GM12878 (cell line): ENCODE measurements around the gene RPL37. TPM values are rescaled to one million over a fixed set of nuclear protein-coding genes. Genes with fewer than 3 reads are reported as not detected.

ENCODE experiments used
- ATAC-seq: fragments of 200-7000 bp; cut with Tn5 transposase; 3 replicates; pipeline ENCODE4 v1.9.1; 2020; ENCODE audit warnings: mild to moderate bottlenecking, moderate library complexity
- BruUV-seq: library from RNA; stranded (reverse); fragments of 400-500 nt; replicated peaks from 2 replicates; lab custom pipeline; 2021; lab: Mats Ljungman, UMichigan
- CTCF ChIA-PET: fragments of 300-600 bp; sonication (Branson Sonifier 250); formaldehyde crosslinking; extraction: SDS; loops from one replicate; lab custom pipeline; 2021; ENCODE audit warnings: inconsistent platforms; lab: Yijun Ruan, JAX
- POLR2A ChIA-PET: fragments of 350-600 bp; formaldehyde crosslinking; extraction: SDS; loops from one replicate; lab custom pipeline; 2021; ENCODE audit warnings: inconsistent platforms; lab: Charles Lee
- RAD21 ChIA-PET: fragments of 300-600 bp; sonication (Branson Sonifier 250); formaldehyde crosslinking; loops from one replicate; lab custom pipeline; 2023; ENCODE audit warnings: antibody characterized with exemption; ENCODE audit not compliant: unreplicated experiment; lab: Charles Lee
- SMC1A ChIA-PET: fragments of 300-600 bp; sonication (Branson Sonifier 250); formaldehyde crosslinking; loops from one replicate; lab custom pipeline; 2023; ENCODE audit not compliant: unreplicated experiment, uncharacterized antibody; lab: Charles Lee
- DNase-seq: peaks from one replicate; pipeline ENCODE4 v3.0.0-alpha.2; 2011; ENCODE audit warnings: low read depth, low spot score
- FAIRE-seq: peaks from 3 replicates; lab custom pipeline; 2011; peaks lifted over from hg19 to GRCh38; lab: Jason Lieb, UNC
- H2AFZ ChIP-seq: 2 replicates; pipeline ENCODE4 v1.6.0; 2011; ENCODE audit warnings: low read depth, low read length, control low read depth; ENCODE audit not compliant: control insufficient read depth
- H3K27ac ChIP-seq: 2 replicates; pipeline ENCODE4 v1.5.1; 2011; ENCODE audit warnings: control low read depth; ENCODE audit not compliant: control insufficient read depth, insufficient read depth
- H3K27me3 ChIP-seq, 2 experiments: replicated peaks in 1 of 2; 2 replicates each; pipeline versions ENCODE4 v1.6.0 to v1.6.1; 2011; ENCODE audit warnings: low read length in 1 of 2; ENCODE audit not compliant: control insufficient read depth in 2 of 2, insufficient read depth in 2 of 2
- H3K36me3 ChIP-seq, 2 experiments: 2 replicates each; pipeline ENCODE4 v1.5.1; 2011; ENCODE audit warnings: low read length in 1 of 2; ENCODE audit not compliant: control insufficient read depth in 2 of 2, insufficient read depth in 2 of 2
- H3K4me1 ChIP-seq: 2 replicates; pipeline ENCODE4 v1.6.1; 2011; ENCODE audit warnings: mild to moderate bottlenecking, low read length, moderate library complexity, mixed read lengths; ENCODE audit not compliant: control insufficient read depth, insufficient read depth
- H3K4me2 ChIP-seq: 2 replicates; pipeline ENCODE4 v1.6.0; 2011; ENCODE audit warnings: control low read depth; ENCODE audit not compliant: control insufficient read depth, insufficient read depth
- H3K4me3 ChIP-seq: fragments of 200-600 bp; sonication (generic); 2 replicates; pipeline ENCODE4 v1.5.1; 2016
- H3K79me2 ChIP-seq: 2 replicates; pipeline ENCODE4 v1.6.0; 2011; ENCODE audit warnings: low read length; ENCODE audit not compliant: control insufficient read depth, insufficient read depth
- H3K9ac ChIP-seq: 2 replicates; pipeline ENCODE4 v1.8.0; 2011; ENCODE audit warnings: low read length, control low read depth, mixed read lengths; ENCODE audit not compliant: control insufficient read depth, insufficient read depth
- H3K9me3 ChIP-seq: replicated peaks from 3 replicates; pipeline ENCODE4 v1.5.1; 2011; ENCODE audit warnings: mild to moderate bottlenecking, low read length; ENCODE audit not compliant: control insufficient read depth, insufficient read depth
- H4K20me1 ChIP-seq: 2 replicates; pipeline ENCODE4 v1.6.0; 2011; ENCODE audit not compliant: control insufficient read depth, insufficient read depth
- CREM ChIP-seq: IDR thresholded peaks from 2 replicates; pipeline ENCODE4 v1.6.1; 2014; ENCODE audit warnings: antibody characterized with exemption, low read depth
- EED ChIP-seq: sonication (generic); IDR thresholded peaks from 2 replicates; pipeline ENCODE4 v1.6.1; 2016; ENCODE audit warnings: antibody characterized with exemption, low read depth
- HCFC1 ChIP-seq: fragments of 150-350 bp; IDR thresholded peaks from 2 replicates; pipeline ENCODE4 v1.6.1; 2014; ENCODE audit warnings: low read length
- HDAC2 ChIP-seq: fragments of 200-600 bp; sonication (generic); IDR thresholded peaks from 2 replicates; pipeline ENCODE4 v1.6.1; 2017
- HDAC6 ChIP-seq: fragments of 200-600 bp; sonication (generic); IDR thresholded peaks from one replicate; pipeline ENCODE4 v1.8.0; 2017; ENCODE audit warnings: antibody characterized with exemption; ENCODE audit not compliant: unreplicated experiment
- KAT2A ChIP-seq: conservative IDR thresholded peaks from 2 replicates; pipeline ENCODE4 v1.6.1; 2011; ENCODE audit warnings: low read depth, low read length; ENCODE audit not compliant: control insufficient read depth
- NR2F1 ChIP-seq: fragments of 450-650 bp; conservative IDR thresholded peaks from 2 replicates; pipeline ENCODE4 v1.6.1; 2017; ENCODE audit warnings: mild to moderate bottlenecking
- SMAD5 ChIP-seq: IDR thresholded peaks from 2 replicates; pipeline ENCODE4 v1.6.1; 2016; ENCODE audit warnings: antibody characterized with exemption, low read depth
- SRF ChIP-seq, 2 experiments: IDR thresholded peaks; 2 replicates each; pipeline ENCODE4 v1.6.1; 2011; ENCODE audit warnings: low read depth in 2 of 2, low read length in 2 of 2, mild to moderate bottlenecking in 1 of 2, moderate library complexity in 1 of 2
- STAT1 ChIP-seq: fragments of 450-650 bp; conservative IDR thresholded peaks from 2 replicates; pipeline ENCODE4 v1.6.1; 2014; ENCODE audit warnings: antibody characterized with exemption, mild to moderate bottlenecking
- ZNF24 ChIP-seq: fragments of 450-650 bp; IDR thresholded peaks from 2 replicates; pipeline ENCODE4 v1.6.1; 2017; ENCODE audit warnings: antibody characterized with exemption, mild to moderate bottlenecking
- whole genome bisulfite sequencing: methylation state at CpG from one replicate; pipeline ENCODE4 v1.1.6; 2016; ENCODE audit warnings: low lambda C conversion rate; ENCODE audit not compliant: insufficient replicate concordance, insufficient coverage; ENCODE audit errors: missing lambda C conversion rate; 5-methylcytosine and 5-hydroxymethylcytosine counted together
- in situ Hi-C: fragments of 300-500 bp; cut with MboI; formaldehyde crosslinking; loops from 9 replicates; pipeline ENCODE4 v1.14.3; 2018; ENCODE audit warnings: mixed read lengths
- intact Hi-C: fragments of 100-400 bp; cut with micrococcal nuclease; formaldehyde crosslinking; loops from one replicate; pipeline ENCODE4 v1.14.2; 2022; ENCODE audit not compliant: unreplicated experiment
- polyA plus RNA-seq, 11 experiments: library from polyadenylated mRNA; depleted of rRNA in 4 of 11; unstranded in 6 of 11; stranded (reverse) in 5 of 11; fragments of >200 nt; fragmentation: Nextera tagmentation in 4 of 11; fragmentation: Illumina TruSeq in 1 of 11; extraction: Ambion mirVana in 4 of 11; extraction: Trizol in 1 of 11; gene quantifications; 1 replicate in 1 of 11; 2 replicates in 10 of 11; pipeline versions ENCODE4 v1.2.1 to v1.2.3, GENCODE V29; 2011 to 2016; ENCODE audit warnings: inconsistent platforms in 2 of 11, missing spikeins in 2 of 11, low read depth in 1 of 11
- total RNA-seq, 4 experiments: library from RNA; depleted of rRNA in 3 of 4; stranded (reverse); fragments of >200 nt in 3 of 4; fragmentation: Illumina TruSeq in 1 of 4; extraction: Trizol in 1 of 4; gene quantifications; 2 replicates each; pipeline versions ENCODE4 v1.2.1 to v1.2.3, GENCODE V29; 2013 to 2021
- TF ChIP-seq, protein P1 (sequence below): fragments of 450-650 bp; IDR thresholded peaks from 2 replicates; pipeline ENCODE4 v1.6.1; 2017; ENCODE audit warnings: mild to moderate bottlenecking, low read depth, inconsistent platforms; ENCODE audit not compliant: poor library complexity, severe bottlenecking
- TF ChIP-seq, protein P2 (sequence below): fragments of 450-650 bp; IDR thresholded peaks from 2 replicates; pipeline ENCODE4 v1.6.1; 2017; ENCODE audit warnings: borderline replicate concordance
- TF ChIP-seq, protein P3 (sequence below): IDR thresholded peaks from 2 replicates; pipeline ENCODE4 v1.6.1; 2011; ENCODE audit warnings: mild to moderate bottlenecking, low read depth, low read length, moderate library complexity; ENCODE audit not compliant: insufficient replicate concordance
- TF ChIP-seq, protein P4 (sequence below): IDR thresholded peaks from 2 replicates; pipeline ENCODE4 v1.6.1; 2012; ENCODE audit warnings: low read depth, low read length, improper control_type of control experiment
- TF ChIP-seq, protein P5 (sequence below): fragments of 450-650 bp; formaldehyde crosslinking; IDR thresholded peaks from 2 replicates; pipeline ENCODE4 v1.5.0; 2022; ENCODE audit warnings: mild to moderate bottlenecking, missing genetic modification characterization

RPL37 gene
- total and polyA plus RNA-seq, 10 of the 15 experiments (the other 5 are each of a cell fraction or from before 2014, with no cell fraction given) = 1,697 to 6,216 (median 3,013) TPM

DNA sequence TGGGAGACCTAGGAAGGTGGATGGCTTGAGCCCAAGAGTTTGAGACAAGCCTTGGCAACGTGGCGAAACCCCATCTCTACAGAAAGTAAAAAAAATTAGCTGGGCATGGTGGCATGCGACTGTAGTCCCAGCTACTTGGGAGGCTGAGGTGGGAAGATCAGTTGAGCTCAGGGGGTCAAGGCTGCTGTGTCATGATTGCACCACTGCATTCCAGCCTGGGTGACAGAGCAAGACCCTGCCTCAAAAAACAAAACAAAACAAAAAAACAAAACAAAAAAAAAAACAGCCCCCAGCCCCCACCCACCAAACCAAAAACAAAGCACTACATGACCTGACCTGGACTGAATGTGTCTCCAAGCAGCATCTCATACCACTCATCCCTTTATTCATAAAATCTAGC, 40.9 kb upstream of the RPL37 start:
- Histone ChIP-seq H3K79me2 (no peaks in the 10 kb centered on the region), H3K27me3 (no peaks in the 10 kb centered on the region), H3K4me3 (no peak overlapping the region), H4K20me1 (no peaks in the 10 kb centered on the region), H2AFZ (no peak overlapping the region), H3K9ac (no peak overlapping the region), H3K27ac (no peak overlapping the region), H3K4me2 (no peak overlapping the region), H3K36me3 (no peaks in the 10 kb centered on the region), H3K9me3 (no peaks in the 10 kb centered on the region; the same call in 2 of the 3 replicates), H3K4me1 (peaks cover 6% of the 10 kb centered on the region; the same call in 1 of the 2 replicates)
- ChIA-PET CTCF (no interaction called here), RAD21 (no interaction called here), SMC1A (interaction anchor here (0.6 kb wide), 1 partner anchor 243 kb away, joined by 3 read pairs; no protein-coding TSS in a partner anchor), POLR2A (no interaction called here)
- no TSS peak for BruUV-seq
- FAIRE-seq = no peak
- in situ Hi-C loops (loop anchor here (10.0 to 25.0 kb wide), 2 partner anchors 914 to 1161 kb away; no protein-coding TSS in a partner anchor), intact Hi-C loops (loop anchor here (5.0 kb wide), 3 partner anchors 189 to 1159 kb away; no protein-coding TSS in a partner anchor)
- WGBS = 72% methylated on average over 3 of the region's 3 CpGs
- no peak for ATAC-seq
- DNase-seq = no peak
- TF ChIP-seq, protein P1, sequence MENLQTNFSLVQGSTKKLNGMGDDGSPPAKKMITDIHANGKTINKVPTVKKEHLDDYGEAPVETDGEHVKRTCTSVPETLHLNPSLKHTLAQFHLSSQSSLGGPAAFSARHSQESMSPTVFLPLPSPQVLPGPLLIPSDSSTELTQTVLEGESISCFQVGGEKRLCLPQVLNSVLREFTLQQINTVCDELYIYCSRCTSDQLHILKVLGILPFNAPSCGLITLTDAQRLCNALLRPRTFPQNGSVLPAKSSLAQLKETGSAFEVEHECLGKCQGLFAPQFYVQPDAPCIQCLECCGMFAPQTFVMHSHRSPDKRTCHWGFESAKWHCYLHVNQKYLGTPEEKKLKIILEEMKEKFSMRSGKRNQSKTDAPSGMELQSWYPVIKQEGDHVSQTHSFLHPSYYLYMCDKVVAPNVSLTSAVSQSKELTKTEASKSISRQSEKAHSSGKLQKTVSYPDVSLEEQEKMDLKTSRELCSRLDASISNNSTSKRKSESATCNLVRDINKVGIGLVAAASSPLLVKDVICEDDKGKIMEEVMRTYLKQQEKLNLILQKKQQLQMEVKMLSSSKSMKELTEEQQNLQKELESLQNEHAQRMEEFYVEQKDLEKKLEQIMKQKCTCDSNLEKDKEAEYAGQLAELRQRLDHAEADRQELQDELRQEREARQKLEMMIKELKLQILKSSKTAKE = no peak
- TF ChIP-seq HCFC1 = no peak
- TF ChIP-seq EED = no peak
- TF ChIP-seq, protein P2, sequence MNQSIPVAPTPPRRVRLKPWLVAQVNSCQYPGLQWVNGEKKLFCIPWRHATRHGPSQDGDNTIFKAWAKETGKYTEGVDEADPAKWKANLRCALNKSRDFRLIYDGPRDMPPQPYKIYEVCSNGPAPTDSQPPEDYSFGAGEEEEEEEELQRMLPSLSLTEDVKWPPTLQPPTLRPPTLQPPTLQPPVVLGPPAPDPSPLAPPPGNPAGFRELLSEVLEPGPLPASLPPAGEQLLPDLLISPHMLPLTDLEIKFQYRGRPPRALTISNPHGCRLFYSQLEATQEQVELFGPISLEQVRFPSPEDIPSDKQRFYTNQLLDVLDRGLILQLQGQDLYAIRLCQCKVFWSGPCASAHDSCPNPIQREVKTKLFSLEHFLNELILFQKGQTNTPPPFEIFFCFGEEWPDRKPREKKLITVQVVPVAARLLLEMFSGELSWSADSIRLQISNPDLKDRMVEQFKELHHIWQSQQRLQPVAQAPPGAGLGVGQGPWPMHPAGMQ = no peak
- TF ChIP-seq SRF (IDR thresholded peaks at IDR 0.05; ENCODE audit: low read depth in 2 of 2, low read length in 2 of 2) = no peak
- TF ChIP-seq HDAC6 = no peak
- no peak for TF ChIP-seq KAT2A
- no peak for TF ChIP-seq HDAC2
- no peak for TF ChIP-seq ZNF24
- TF ChIP-seq, protein P3, sequence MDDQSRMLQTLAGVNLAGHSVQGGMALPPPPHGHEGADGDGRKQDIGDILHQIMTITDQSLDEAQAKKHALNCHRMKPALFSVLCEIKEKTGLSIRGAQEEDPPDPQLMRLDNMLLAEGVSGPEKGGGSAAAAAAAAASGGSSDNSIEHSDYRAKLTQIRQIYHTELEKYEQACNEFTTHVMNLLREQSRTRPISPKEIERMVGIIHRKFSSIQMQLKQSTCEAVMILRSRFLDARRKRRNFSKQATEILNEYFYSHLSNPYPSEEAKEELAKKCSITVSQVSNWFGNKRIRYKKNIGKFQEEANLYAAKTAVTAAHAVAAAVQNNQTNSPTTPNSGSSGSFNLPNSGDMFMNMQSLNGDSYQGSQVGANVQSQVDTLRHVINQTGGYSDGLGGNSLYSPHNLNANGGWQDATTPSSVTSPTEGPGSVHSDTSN = no peak
- no peak for TF ChIP-seq STAT1
- TF ChIP-seq, protein P4, sequence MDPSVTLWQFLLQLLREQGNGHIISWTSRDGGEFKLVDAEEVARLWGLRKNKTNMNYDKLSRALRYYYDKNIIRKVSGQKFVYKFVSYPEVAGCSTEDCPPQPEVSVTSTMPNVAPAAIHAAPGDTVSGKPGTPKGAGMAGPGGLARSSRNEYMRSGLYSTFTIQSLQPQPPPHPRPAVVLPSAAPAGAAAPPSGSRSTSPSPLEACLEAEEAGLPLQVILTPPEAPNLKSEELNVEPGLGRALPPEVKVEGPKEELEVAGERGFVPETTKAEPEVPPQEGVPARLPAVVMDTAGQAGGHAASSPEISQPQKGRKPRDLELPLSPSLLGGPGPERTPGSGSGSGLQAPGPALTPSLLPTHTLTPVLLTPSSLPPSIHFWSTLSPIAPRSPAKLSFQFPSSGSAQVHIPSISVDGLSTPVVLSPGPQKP = no peak
- TF ChIP-seq NR2F1 = no peak
- TF ChIP-seq, protein P5, sequence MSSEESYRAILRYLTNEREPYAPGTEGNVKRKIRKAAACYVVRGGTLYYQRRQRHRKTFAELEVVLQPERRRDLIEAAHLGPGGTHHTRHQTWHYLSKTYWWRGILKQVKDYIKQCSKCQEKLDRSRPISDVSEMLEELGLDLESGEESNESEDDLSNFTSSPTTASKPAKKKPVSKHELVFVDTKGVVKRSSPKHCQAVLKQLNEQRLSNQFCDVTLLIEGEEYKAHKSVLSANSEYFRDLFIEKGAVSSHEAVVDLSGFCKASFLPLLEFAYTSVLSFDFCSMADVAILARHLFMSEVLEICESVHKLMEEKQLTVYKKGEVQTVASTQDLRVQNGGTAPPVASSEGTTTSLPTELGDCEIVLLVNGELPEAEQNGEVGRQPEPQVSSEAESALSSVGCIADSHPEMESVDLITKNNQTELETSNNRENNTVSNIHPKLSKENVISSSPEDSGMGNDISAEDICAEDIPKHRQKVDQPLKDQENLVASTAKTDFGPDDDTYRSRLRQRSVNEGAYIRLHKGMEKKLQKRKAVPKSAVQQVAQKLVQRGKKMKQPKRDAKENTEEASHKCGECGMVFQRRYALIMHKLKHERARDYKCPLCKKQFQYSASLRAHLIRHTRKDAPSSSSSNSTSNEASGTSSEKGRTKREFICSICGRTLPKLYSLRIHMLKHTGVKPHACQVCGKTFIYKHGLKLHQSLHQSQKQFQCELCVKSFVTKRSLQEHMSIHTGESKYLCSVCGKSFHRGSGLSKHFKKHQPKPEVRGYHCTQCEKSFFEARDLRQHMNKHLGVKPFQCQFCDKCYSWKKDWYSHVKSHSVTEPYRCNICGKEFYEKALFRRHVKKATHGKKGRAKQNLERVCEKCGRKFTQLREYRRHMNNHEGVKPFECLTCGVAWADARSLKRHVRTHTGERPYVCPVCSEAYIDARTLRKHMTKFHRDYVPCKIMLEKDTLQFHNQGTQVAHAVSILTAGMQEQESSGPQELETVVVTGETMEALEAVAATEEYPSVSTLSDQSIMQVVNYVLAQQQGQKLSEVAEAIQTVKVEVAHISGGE (CRISPR knock-in tag) = no peak
- no peak for TF ChIP-seq CREM
- TF ChIP-seq SMAD5 = no peak
